Stimulated activated CD4-positive, alpha-beta T cell treated with anti-CD3 and anti-CD28 coated beads, Interleukin-15, amount 100 ng/mL, for 24 hours (primary cell): Measurements from ENCODE around the gene USP17L11.
"Not testable (repeated sequence)": the region's sequence is repeated elsewhere in the genome, so short reads cannot be mapped to it uniquely, and the experiment has no call there.

Experiments
- DNase-seq: peaks from one replicate; pipeline ENCODE4 v3.0.0-alpha.2; 2020

The USP17L11 gene

GRCh38 chr4:9215105-9215504 lies at the start of gene USP17L11:
USP17L11 (plus strand) TSS chr4:9215405; CDS start chr4:9215405, 0 bp downstream.
- DNase-seq = not testable (repeated sequence)

GRCh38 chr4:9165990-9166389 lies 49.2 kb upstream of the USP17L11 start:
- DNase-seq = not testable (repeated sequence)

- DNase-seq = not testable (repeated sequence)
These were observed 45.3 kb upstream of the USP17L11 start, which contains the start of gene FAM90A26 for GRCh38 chr4:9169791-9170459. FAM90A26 (plus strand) TSS chr4:9170409; CDS start chr4:9173173, 2,764 bp downstream.

- DNase-seq = not testable (repeated sequence)
These were observed 4.8 kb upstream of the USP17L11 start, which contains the start of gene USP17L10 for GRCh38 chr4:9210357-9210756. USP17L10 (plus strand) TSS chr4:9210657; CDS start chr4:9210657, 0 bp downstream.

- not testable (repeated sequence) for DNase-seq
These were observed 504 bp upstream of the USP17L11 start for GRCh38 chr4:9214701-9215100.

GRCh38 chr4:9219852-9220251 lies 4.6 kb downstream of the USP17L11 start, which contains the start of gene USP17L12:
USP17L12 (plus strand) TSS chr4:9220152; CDS start chr4:9220152, 0 bp downstream.
- DNase-seq = not testable (repeated sequence)

- DNase-seq = not testable (repeated sequence)
These were observed 9.4 kb downstream of the USP17L11 start, which contains the start of gene USP17L13 for GRCh38 chr4:9224596-9224995. USP17L13 (plus strand) TSS chr4:9224896; CDS start chr4:9224896, 0 bp downstream.

- DNase-seq = not testable (repeated sequence)
These were observed 15.0 kb downstream of the USP17L11 start for GRCh38 chr4:9230249-9230648.

- DNase-seq = not testable (repeated sequence)
These were observed 18.9 kb downstream of the USP17L11 start, which contains the start of gene USP17L15 for GRCh38 chr4:9234085-9234484. USP17L15 (plus strand) TSS chr4:9234385; CDS start chr4:9234385, 0 bp downstream.

GRCh38 chr4:9238461-9238860 lies 23.3 kb downstream of the USP17L11 start:
- DNase-seq = not testable (repeated sequence)

- DNase-seq = not testable (repeated sequence)
These were observed 28.4 kb downstream of the USP17L11 start, which contains the start of gene USP17L17 for GRCh38 chr4:9243579-9243978. USP17L17 (plus strand) TSS chr4:9243879; CDS start chr4:9243879, 0 bp downstream.

GRCh38 chr4:9247953-9248680 lies 32.9 kb downstream of the USP17L11 start, which contains the start of gene USP17L18:
USP17L18 (plus strand) TSS chr4:9248630; CDS start chr4:9248630, 0 bp downstream.
- peak; percentile 0 for DNase-seq

- not testable (repeated sequence) for DNase-seq
These were observed 37.9 kb downstream of the USP17L11 start, which contains the start of gene USP17L19 for GRCh38 chr4:9253078-9253477. USP17L19 (plus strand) TSS chr4:9253378; CDS start chr4:9253378, 0 bp downstream.

- DNase-seq = not testable (repeated sequence)
These were observed 42.6 kb downstream of the USP17L11 start, which contains the start of gene USP17L20 for GRCh38 chr4:9257824-9258223. USP17L20 (plus strand) TSS chr4:9258124; CDS start chr4:9258124, 0 bp downstream.

- not testable (repeated sequence) for DNase-seq
These were observed 47.4 kb downstream of the USP17L11 start, which contains the start of gene USP17L21 for GRCh38 chr4:9262572-9262971. USP17L21 (plus strand) TSS chr4:9262872; CDS start chr4:9262872, 0 bp downstream.
